HCT116 (cell line): ENCODE measurements around the gene SELPLG. TPM values are rescaled to one million over a fixed set of nuclear protein-coding genes. Genes with fewer than 3 reads are reported as not detected.
A peak's percentile ranks its signal among the peaks of the same experiment; 100 is the strongest.

Experiments
- ATAC-seq: fragments of 200-7000 bp; cut with Tn5 transposase; 2 replicates; pipeline ENCODE4 v1.9.1; 2020; ENCODE audit warnings: mild to moderate bottlenecking, moderate library complexity
- BruUV-seq: library from RNA; stranded (reverse); fragments of 400-500 nt; replicated peaks from 2 replicates; lab custom pipeline; 2021; lab: Mats Ljungman, UMichigan
- CTCF ChIA-PET: fragments of 300-600 bp; sonication (Branson Sonifier 250); formaldehyde crosslinking; loops from one replicate; lab custom pipeline; 2021; ENCODE audit warnings: antibody characterized with exemption; lab: Charles Lee
- POLR2A ChIA-PET: fragments of 300-600, 350-600 bp; sonication (Branson Sonifier 250); formaldehyde crosslinking; loops from one replicate; lab custom pipeline; 2021; ENCODE audit warnings: antibody characterized with exemption; lab: Charles Lee
- RAD21 ChIA-PET, 2 experiments: fragments of 300-600 bp; sonication (Branson Sonifier 250); formaldehyde crosslinking; loops; one replicate each; lab custom pipeline; 2023; ENCODE audit warnings: low total read pairs in 2 of 2; ENCODE audit not compliant: uncharacterized antibody in 2 of 2, unreplicated experiment in 2 of 2, low non-redundant PET in 1 of 2; lab: Charles Lee
- DNase-seq: peaks from one replicate; pipeline ENCODE4 v3.0.0-alpha.2; 2010; ENCODE audit warnings: low read depth, low spot score
- H2AFZ ChIP-seq: fragments of 200-600 bp; shearing (Covaris generic), sonication (generic); 2 replicates; pipeline ENCODE4 v1.6.1; 2017; ENCODE audit warnings: low read depth, mixed run types, mixed read lengths, antibody characterized with exemption, low read length; ENCODE audit not compliant: poor library complexity, severe bottlenecking
- H3K27ac ChIP-seq: 2 replicates; pipeline ENCODE4 v1.5.1; 2012; ENCODE audit warnings: low read depth, low read length
- H3K27me3 ChIP-seq: fragments of 200-600 bp; sonication (generic); 2 replicates; pipeline ENCODE4 v1.6.1; 2016; ENCODE audit warnings: mixed run types, low read length, mixed read lengths; ENCODE audit not compliant: insufficient read depth
- H3K36me3 ChIP-seq, 2 experiments: fragments of 200-500 bp in 1 of 2; fragments of 200-600 bp in 1 of 2; sonication (Bioruptor generic) in 1 of 2; sonication (generic) in 1 of 2; 2 replicates each; pipeline versions ENCODE4 v1.5.1 to v1.6.1; 2014 to 2016; ENCODE audit warnings: low read length in 2 of 2, inconsistent platforms in 1 of 2, mixed read lengths in 1 of 2, mixed run types in 1 of 2; ENCODE audit not compliant: insufficient read depth in 2 of 2, control insufficient read depth in 1 of 2
- H3K4me1 ChIP-seq, 2 experiments: fragments of 200-600 bp in 1 of 2; sonication (generic) in 1 of 2; 2 replicates each; pipeline versions ENCODE4 v1.5.1 to v1.6.1; 2012 to 2017; ENCODE audit warnings: low read length in 2 of 2, inconsistent platforms in 1 of 2, mild to moderate bottlenecking in 1 of 2, mixed read lengths in 1 of 2, mixed run types in 1 of 2, moderate library complexity in 1 of 2; ENCODE audit not compliant: insufficient read depth in 2 of 2, control insufficient read depth in 1 of 2
- H3K4me2 ChIP-seq: fragments of 200-600 bp; sonication (generic); 2 replicates; pipeline ENCODE4 v1.6.1; 2017; ENCODE audit warnings: mixed run types, low read length, mixed read lengths
- H3K4me3 ChIP-seq, 2 experiments: fragments of 200-600 bp in 1 of 2; sonication (generic) in 1 of 2; replicated peaks in 1 of 2; 2 replicates each; pipeline ENCODE4 v1.5.1; 2011 to 2016; ENCODE audit warnings: low read length in 2 of 2, control low read depth in 1 of 2, low read depth in 1 of 2, mild to moderate bottlenecking in 1 of 2, mixed read lengths in 1 of 2, mixed run types in 1 of 2
- H3K79me2 ChIP-seq: fragments of 200-600 bp; sonication (generic); 2 replicates; pipeline ENCODE4 v1.6.1; 2017; ENCODE audit warnings: mild to moderate bottlenecking, mixed run types, low read length, moderate library complexity, mixed read lengths; ENCODE audit not compliant: insufficient read depth
- H3K9ac ChIP-seq: fragments of 200-600 bp; sonication (generic); 2 replicates; pipeline ENCODE4 v1.6.1; 2016; ENCODE audit warnings: low read length, mixed read lengths
- H3K9me2 ChIP-seq: fragments of 200-600 bp; sonication (generic), shearing (Covaris generic); 2 replicates; pipeline ENCODE4 v1.6.1; 2017; ENCODE audit warnings: mixed run types, mild to moderate bottlenecking, moderate library complexity; ENCODE audit not compliant: insufficient read depth
- H3K9me3 ChIP-seq, 2 experiments: fragments of 200-500 bp in 1 of 2; fragments of 200-600 bp in 1 of 2; sonication (Bioruptor generic) in 1 of 2; sonication (generic) in 1 of 2; 2 replicates each; pipeline ENCODE4 v1.6.1; 2014 to 2017; ENCODE audit warnings: low read length in 2 of 2, mixed read lengths in 2 of 2, inconsistent platforms in 1 of 2, low read depth in 1 of 2, mild to moderate bottlenecking in 1 of 2, mixed run types in 1 of 2, moderate library complexity in 1 of 2; ENCODE audit not compliant: control insufficient read depth in 1 of 2, insufficient read depth in 1 of 2
- H4K20me1 ChIP-seq: fragments of 200-600 bp; sonication (generic), shearing (Covaris generic); 2 replicates; pipeline ENCODE4 v1.6.1; 2017; ENCODE audit warnings: mixed run types, mild to moderate bottlenecking, moderate library complexity; ENCODE audit not compliant: insufficient read depth
- EGR1 ChIP-seq: IDR thresholded peaks from 2 replicates; pipeline ENCODE4 v1.6.1; 2012; ENCODE audit warnings: low read depth
- JUND ChIP-seq: IDR thresholded peaks from 2 replicates; pipeline ENCODE4 v1.6.1; 2012
- TCF7L2 ChIP-seq: IDR thresholded peaks from 2 replicates; pipeline ENCODE4 v1.7.0; 2011; ENCODE audit warnings: borderline replicate concordance, inconsistent platforms; ENCODE audit not compliant: insufficient read depth, insufficient read length; ENCODE audit errors: extremely low read depth
- intact Hi-C: fragments of 100-400 bp; cut with micrococcal nuclease; formaldehyde crosslinking; loops from 2 replicates; pipeline ENCODE4 v1.10.0; 2022
- total RNA-seq: library from RNA; stranded (reverse); gene quantifications from one replicate; pipeline ENCODE4 v1.2.1, GENCODE V29; 2021; ENCODE audit not compliant: unreplicated experiment
- TF ChIP-seq, protein P1 (sequence below), 3 experiments: fragments of 200-600 bp in 1 of 3; sonication (generic) in 1 of 3; IDR thresholded peaks in 2 of 3; conservative IDR thresholded peaks in 1 of 3; 2 replicates each; pipeline ENCODE4 v1.5.1; 2012 to 2017; ENCODE audit warnings: low read depth in 2 of 3, low read length in 2 of 3, antibody characterized with exemption in 1 of 3, borderline replicate concordance in 1 of 3, control low read depth in 1 of 3, mild to moderate bottlenecking in 1 of 3, mixed read lengths in 1 of 3, mixed run types in 1 of 3, moderate library complexity in 1 of 3; ENCODE audit not compliant: insufficient read depth in 1 of 3
- TF ChIP-seq, protein P2 (sequence below): IDR thresholded peaks from 2 replicates; pipeline ENCODE4 v1.6.1; 2012

The SELPLG gene
- total RNA-seq, 1 experiment from 2014 or later: 1.2 TPM

DNA sequence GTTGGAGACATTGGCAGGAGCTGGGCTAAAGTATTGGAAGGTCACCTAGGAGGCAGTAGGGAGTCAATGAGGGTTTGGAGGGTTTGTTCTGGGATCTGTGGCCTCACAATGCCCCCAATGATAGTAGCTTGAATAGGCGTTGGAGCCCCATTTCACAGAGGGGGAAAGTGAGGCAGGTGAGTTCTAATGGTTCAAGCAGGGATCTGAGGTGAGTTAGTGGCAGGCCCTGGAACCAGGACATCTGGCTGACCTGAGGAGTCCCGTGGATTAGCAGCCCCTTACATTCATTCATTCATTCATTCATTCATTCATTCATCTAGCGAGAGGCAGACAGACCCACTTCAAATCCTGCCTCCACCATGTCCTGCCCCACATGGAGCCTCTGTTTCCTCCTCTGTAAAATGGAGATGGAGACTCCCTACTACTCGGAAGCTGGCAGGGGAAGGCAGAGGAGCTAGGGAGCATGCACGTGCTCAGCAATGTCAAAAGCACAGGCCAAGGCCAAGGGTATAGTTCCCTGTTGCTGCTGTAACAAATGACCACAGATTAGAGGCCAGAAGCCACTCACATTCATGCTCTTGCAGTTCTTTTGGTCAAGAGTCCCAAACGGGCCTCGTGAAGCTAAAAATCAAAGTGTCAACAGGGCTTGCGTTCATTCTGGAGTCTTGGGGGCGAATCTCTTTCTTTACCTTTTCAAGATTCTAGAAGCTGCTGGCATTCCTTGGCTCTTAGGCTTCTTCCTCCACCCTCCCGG is 33.6 kb downstream of the SELPLG start:
- H3K9ac ChIP-seq: no peak overlapping the region
- H2AFZ ChIP-seq: no peak overlapping the region
- no TSS peak for BruUV-seq
- H3K4me1 ChIP-seq: no peaks in the 10 kb centered on the region; a peak in 1 of 4 replicates
- DNase-seq (no peak), ATAC-seq (no peak)
- H3K27me3 ChIP-seq: no peaks in the 10 kb centered on the region
- ChIA-PET CTCF (no interaction called here), RAD21 (no interaction called here), POLR2A (no interaction called here)
- no peaks in the 10 kb centered on the region for H3K79me2 ChIP-seq
- H3K9me2 ChIP-seq: no peaks in the 10 kb centered on the region
- no peaks in the 10 kb centered on the region for H3K36me3 ChIP-seq
- no peak overlapping the region for H3K4me2 ChIP-seq
- H3K9me3 ChIP-seq: no peaks in the 10 kb centered on the region
- H3K4me3 ChIP-seq: no peak overlapping the region
- intact Hi-C loops: no loop called here
- TF ChIP-seq, protein P1, sequence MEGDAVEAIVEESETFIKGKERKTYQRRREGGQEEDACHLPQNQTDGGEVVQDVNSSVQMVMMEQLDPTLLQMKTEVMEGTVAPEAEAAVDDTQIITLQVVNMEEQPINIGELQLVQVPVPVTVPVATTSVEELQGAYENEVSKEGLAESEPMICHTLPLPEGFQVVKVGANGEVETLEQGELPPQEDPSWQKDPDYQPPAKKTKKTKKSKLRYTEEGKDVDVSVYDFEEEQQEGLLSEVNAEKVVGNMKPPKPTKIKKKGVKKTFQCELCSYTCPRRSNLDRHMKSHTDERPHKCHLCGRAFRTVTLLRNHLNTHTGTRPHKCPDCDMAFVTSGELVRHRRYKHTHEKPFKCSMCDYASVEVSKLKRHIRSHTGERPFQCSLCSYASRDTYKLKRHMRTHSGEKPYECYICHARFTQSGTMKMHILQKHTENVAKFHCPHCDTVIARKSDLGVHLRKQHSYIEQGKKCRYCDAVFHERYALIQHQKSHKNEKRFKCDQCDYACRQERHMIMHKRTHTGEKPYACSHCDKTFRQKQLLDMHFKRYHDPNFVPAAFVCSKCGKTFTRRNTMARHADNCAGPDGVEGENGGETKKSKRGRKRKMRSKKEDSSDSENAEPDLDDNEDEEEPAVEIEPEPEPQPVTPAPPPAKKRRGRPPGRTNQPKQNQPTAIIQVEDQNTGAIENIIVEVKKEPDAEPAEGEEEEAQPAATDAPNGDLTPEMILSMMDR (IDR thresholded peaks at IDR 0.05 in 2 of 3, conservative IDR thresholded peaks at IDR 0.05 in 1 of 3; ENCODE audit: borderline replicate concordance in 1 of 3, insufficient read depth in 1 of 3, low read depth in 2 of 3, low read length in 2 of 3): 0 out of 6 replicates have a peak, but pooled peaks of 1 of the 3 experiments have one; percentile 12
- TF ChIP-seq, protein P2, sequence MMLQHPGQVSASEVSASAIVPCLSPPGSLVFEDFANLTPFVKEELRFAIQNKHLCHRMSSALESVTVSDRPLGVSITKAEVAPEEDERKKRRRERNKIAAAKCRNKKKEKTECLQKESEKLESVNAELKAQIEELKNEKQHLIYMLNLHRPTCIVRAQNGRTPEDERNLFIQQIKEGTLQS: no peak
- H3K27ac ChIP-seq: no peak overlapping the region
- H4K20me1 ChIP-seq: no peaks in the 10 kb centered on the region

DNA sequence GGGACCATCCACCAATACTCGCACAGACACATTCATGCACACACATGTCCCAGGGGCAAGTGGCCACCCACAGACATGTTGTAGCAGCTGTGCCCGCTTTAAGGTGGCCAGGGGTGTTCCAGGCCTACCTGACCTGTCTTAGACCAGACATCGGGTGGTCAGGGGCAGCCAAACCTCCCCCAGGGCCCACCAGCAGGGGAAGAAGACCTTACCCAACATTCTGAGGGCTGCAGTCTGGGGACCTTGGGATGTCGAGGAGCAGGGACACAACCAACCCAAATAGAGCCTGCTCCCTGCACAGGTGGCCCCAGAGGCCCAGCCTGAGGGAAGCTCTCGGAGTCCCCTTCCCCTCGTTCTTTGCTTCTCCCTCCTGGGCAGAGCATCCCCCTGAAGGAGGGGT is 34.2 kb downstream of the SELPLG start:
- Histone ChIP-seq H2AFZ (no peak overlapping the region), H3K9ac (no peak overlapping the region), H3K4me2 (no peak overlapping the region)
- TF ChIP-seq JUND: no peak
- TF ChIP-seq EGR1: no peak
- TF ChIP-seq TCF7L2: no peak
- TF ChIP-seq, all 23 proteins: peak for 0
- no peaks in the 10 kb centered on the region for H3K9me2 ChIP-seq
- no peaks in the 10 kb centered on the region for H3K27me3 ChIP-seq
- H3K4me1 ChIP-seq: no peaks in the 10 kb centered on the region; a peak in 1 of 4 replicates
- BruUV-seq: no TSS peak
- H3K36me3 ChIP-seq: no peaks in the 10 kb centered on the region
- ChIA-PET RAD21 (no interaction called here), CTCF (no interaction called here), POLR2A (no interaction called here)
- H4K20me1 ChIP-seq: no peaks in the 10 kb centered on the region
- ATAC-seq (no peak), DNase-seq (no peak)
- no peaks in the 10 kb centered on the region for H3K79me2 ChIP-seq
- intact Hi-C loops: no loop called here
- no peaks in the 10 kb centered on the region for H3K9me3 ChIP-seq
- H3K27ac ChIP-seq: no peak overlapping the region
- no peak overlapping the region for H3K4me3 ChIP-seq
